HEK293 (cell line): ENCODE data around the gene EHD1.

Experiments used
- CTCF ChIA-PET: fragments of 350-600 bp; formaldehyde crosslinking; extraction: SDS; loops from one replicate; lab custom pipeline; 2021; ENCODE audit warnings: antibody characterized with exemption; lab: Yijun Ruan, JAX
- POLR2A ChIA-PET: fragments of 300-600 bp; formaldehyde crosslinking; extraction: SDS; loops from one replicate; lab custom pipeline; 2020; ENCODE audit warnings: antibody characterized with exemption, inconsistent platforms; lab: Yijun Ruan, JAX
- H3K27ac ChIP-seq: fragments of 200-500 bp; sonication (Bioruptor generic); 2 replicates; pipeline ENCODE4 v1.5.1; 2014; ENCODE audit warnings: low read depth, low read length, control low read depth, inconsistent platforms; ENCODE audit errors: extremely low read depth
- H3K36me3 ChIP-seq, 2 experiments: fragments of 200-500 bp in 1 of 2; sonication (Bioruptor generic) in 1 of 2; 1 replicate in 1 of 2; 2 replicates in 1 of 2; pipeline ENCODE4 v1.5.1; 2014 to 2017; ENCODE audit warnings: inconsistent platforms in 2 of 2, low read length in 2 of 2; ENCODE audit not compliant: control insufficient read depth in 2 of 2, insufficient read depth in 1 of 2
- H3K4me1 ChIP-seq: fragments of 200-500 bp; sonication (Bioruptor generic); 2 replicates; pipeline ENCODE4 v1.5.1; 2014; ENCODE audit warnings: mild to moderate bottlenecking, low read length, inconsistent platforms; ENCODE audit not compliant: control insufficient read depth, insufficient read depth
- H3K4me3 ChIP-seq: 2 replicates; pipeline ENCODE4 v1.5.1; 2011; ENCODE audit warnings: low read depth, mild to moderate bottlenecking, control low read depth, low read length, moderate library complexity
- H3K9me3 ChIP-seq: fragments of 200-500 bp; sonication (Bioruptor generic); 2 replicates; pipeline ENCODE4 v1.5.1; 2014; ENCODE audit warnings: low read depth, low read length, inconsistent platforms; ENCODE audit not compliant: control insufficient read depth, insufficient read depth
- HOXC10 ChIP-seq: sonication (generic); formaldehyde crosslinking; IDR thresholded peaks from 2 replicates; pipeline ENCODE4 v1.8.1; 2023; ENCODE audit warnings: mild to moderate bottlenecking, missing genetic modification reagents
- KLF7 ChIP-seq: fragments of 450-650 bp; formaldehyde crosslinking; IDR thresholded peaks from 2 replicates; pipeline ENCODE4 v1.5.1; 2016; ENCODE audit warnings: missing biosample characterization, missing genetic modification characterization, borderline replicate concordance
- MEIS1 ChIP-seq: sonication (generic); formaldehyde crosslinking; IDR thresholded peaks from 2 replicates; pipeline ENCODE4 v1.8.1; 2022; ENCODE audit warnings: missing genetic modification reagents, mild to moderate bottlenecking, borderline replicate concordance
- PRDM6 ChIP-seq: fragments of 450-650 bp; formaldehyde crosslinking; IDR thresholded peaks from 2 replicates; pipeline ENCODE4 v1.5.1; 2017; ENCODE audit warnings: missing biosample characterization, missing genetic modification characterization
- ZFP37 ChIP-seq: fragments of 450-650 bp; formaldehyde crosslinking; IDR thresholded peaks from 2 replicates; pipeline ENCODE4 v1.5.1; 2016; ENCODE audit warnings: missing biosample characterization, missing genetic modification characterization
- ZIC2 ChIP-seq: fragments of 450-650 bp; formaldehyde crosslinking; IDR thresholded peaks from 2 replicates; pipeline ENCODE4 v1.5.1; 2016; ENCODE audit warnings: missing biosample characterization, missing genetic modification characterization
- ZNF121 ChIP-seq: fragments of 450-650 bp; formaldehyde crosslinking; IDR thresholded peaks from 2 replicates; pipeline ENCODE4 v1.5.1; 2016; ENCODE audit warnings: missing biosample characterization, missing genetic modification characterization
- ZNF146 ChIP-seq: fragments of 450-650 bp; formaldehyde crosslinking; IDR thresholded peaks from 2 replicates; pipeline ENCODE4 v1.5.1; 2016; ENCODE audit warnings: missing biosample characterization, missing genetic modification characterization
- ZNF175 ChIP-seq: fragments of 450-650 bp; formaldehyde crosslinking; IDR thresholded peaks from 2 replicates; pipeline ENCODE4 v1.5.1; 2016; ENCODE audit warnings: missing biosample characterization, missing genetic modification characterization
- ZNF239 ChIP-seq: fragments of 450-650 bp; formaldehyde crosslinking; IDR thresholded peaks from 2 replicates; pipeline ENCODE4 v1.5.1; 2016; ENCODE audit warnings: missing biosample characterization, missing genetic modification characterization
- ZNF24 ChIP-seq: fragments of 450-650 bp; formaldehyde crosslinking; IDR thresholded peaks from 2 replicates; pipeline ENCODE4 v1.5.1; 2016; ENCODE audit warnings: missing biosample characterization, missing genetic modification characterization
- ZNF248 ChIP-seq: fragments of 450-650 bp; formaldehyde crosslinking; IDR thresholded peaks from 2 replicates; pipeline ENCODE4 v1.5.1; 2017; ENCODE audit warnings: missing biosample characterization, missing genetic modification characterization
- ZNF274 ChIP-seq, 2 experiments: fragments of 200-500 bp in 1 of 2; fragments of 450-650 bp in 1 of 2; sonication (Bioruptor generic) in 1 of 2; formaldehyde crosslinking in 1 of 2; IDR thresholded peaks; 2 replicates each; pipeline versions ENCODE4 v1.5.1 to v1.6.1; 2014 to 2016; ENCODE audit warnings: borderline replicate concordance in 1 of 2, inconsistent platforms in 1 of 2, low read length in 1 of 2, missing biosample characterization in 1 of 2, missing genetic modification characterization in 1 of 2
- ZNF292 ChIP-seq: fragments of 450-650 bp; formaldehyde crosslinking; IDR thresholded peaks from 2 replicates; pipeline ENCODE4 v1.5.1; 2016; ENCODE audit warnings: low read depth, missing biosample characterization, missing genetic modification characterization, borderline replicate concordance
- ZNF324 ChIP-seq: fragments of 450-650 bp; formaldehyde crosslinking; IDR thresholded peaks from 2 replicates; pipeline ENCODE4 v1.5.1; 2016; ENCODE audit warnings: missing biosample characterization, missing genetic modification characterization
- ZNF48 ChIP-seq: fragments of 450-650 bp; formaldehyde crosslinking; IDR thresholded peaks from 2 replicates; pipeline ENCODE4 v1.5.1; 2016; ENCODE audit warnings: missing biosample characterization, missing genetic modification characterization
- ZNF530 ChIP-seq: fragments of 450-650 bp; formaldehyde crosslinking; IDR thresholded peaks from 2 replicates; pipeline ENCODE4 v1.5.1; 2016; ENCODE audit warnings: low read depth, missing biosample characterization, missing genetic modification characterization
- ZNF558 ChIP-seq: fragments of 450-650 bp; formaldehyde crosslinking; IDR thresholded peaks from 2 replicates; pipeline ENCODE4 v1.5.1; 2016; ENCODE audit warnings: missing biosample characterization, missing genetic modification characterization
- ZNF560 ChIP-seq: fragments of 450-650 bp; formaldehyde crosslinking; IDR thresholded peaks from 2 replicates; pipeline ENCODE4 v1.5.1; 2017; ENCODE audit warnings: missing biosample characterization, missing genetic modification characterization, borderline replicate concordance
- ZNF571 ChIP-seq: fragments of 450-650 bp; formaldehyde crosslinking; IDR thresholded peaks from 2 replicates; pipeline ENCODE4 v1.5.0; 2017; ENCODE audit warnings: missing biosample characterization, missing genetic modification characterization
- ZNF626 ChIP-seq: fragments of 450-650 bp; sonication (Bioruptor Pico); formaldehyde crosslinking; IDR thresholded peaks from 2 replicates; pipeline ENCODE4 v1.5.1; 2018; ENCODE audit warnings: missing biosample characterization, missing genetic modification characterization, inconsistent platforms
- ZNF654 ChIP-seq: fragments of 450-650 bp; formaldehyde crosslinking; IDR thresholded peaks from 2 replicates; pipeline ENCODE4 v1.5.1; 2016; ENCODE audit warnings: low read depth, missing biosample characterization, missing genetic modification characterization
- TF ChIP-seq, protein P1 (sequence below): fragments of 450-650 bp; formaldehyde crosslinking; IDR thresholded peaks from 2 replicates; pipeline ENCODE4 v1.5.1; 2016; ENCODE audit warnings: missing biosample characterization, missing genetic modification characterization
- TF ChIP-seq, protein P2 (sequence below): fragments of 450-650 bp; formaldehyde crosslinking; IDR thresholded peaks from 2 replicates; pipeline ENCODE4 v1.5.1; 2016; ENCODE audit warnings: missing biosample characterization, missing genetic modification characterization
- TF ChIP-seq, protein P3 (sequence below): fragments of 450-650 bp; formaldehyde crosslinking; optimal IDR thresholded peaks from 2 replicates; pipeline ENCODE3; 2016; ENCODE audit warnings: missing biosample characterization, mild to moderate bottlenecking, missing genetic modification characterization
- TF ChIP-seq, protein P4 (sequence below): fragments of 450-650 bp; formaldehyde crosslinking; IDR thresholded peaks from 2 replicates; pipeline ENCODE4 v1.5.1; 2017; ENCODE audit warnings: missing biosample characterization, missing genetic modification characterization
- TF ChIP-seq, protein P5 (sequence below): fragments of 450-650 bp; formaldehyde crosslinking; IDR thresholded peaks from 2 replicates; pipeline ENCODE4 v1.5.1; 2017; ENCODE audit warnings: missing biosample characterization, mild to moderate bottlenecking, missing genetic modification characterization, moderate library complexity

Gene EHD1

GRCh38 chr11:64846998-64847666 is 31.3 kb downstream of the EHD1 start:
- POLR2A ChIA-PET, result interaction anchor here (0.9 kb wide), 1 partner anchor 46 kb away, joined by 3 read pairs; no protein-coding TSS in a partner anchor
- H3K4me1 ChIP-seq, result no peaks in the 10 kb centered on the region; the same call in 1 of the 2 replicates
- H3K4me3 ChIP-seq, result no peak overlapping the region
- CTCF ChIA-PET, result interaction anchor here (0.6 to 8.0 kb wide), 30 partner anchors 15 to 695 kb away, joined by 3 to 111 read pairs (median 4); partner anchors contain the start of genes ARL2, EHD1, SNX15 and TIGD3
- H3K27ac ChIP-seq, result no peak overlapping the region
- H3K9me3 ChIP-seq, result no peaks in the 10 kb centered on the region
- no peaks in the 10 kb centered on the region for H3K36me3 ChIP-seq
- TF ChIP-seq, protein P1, sequence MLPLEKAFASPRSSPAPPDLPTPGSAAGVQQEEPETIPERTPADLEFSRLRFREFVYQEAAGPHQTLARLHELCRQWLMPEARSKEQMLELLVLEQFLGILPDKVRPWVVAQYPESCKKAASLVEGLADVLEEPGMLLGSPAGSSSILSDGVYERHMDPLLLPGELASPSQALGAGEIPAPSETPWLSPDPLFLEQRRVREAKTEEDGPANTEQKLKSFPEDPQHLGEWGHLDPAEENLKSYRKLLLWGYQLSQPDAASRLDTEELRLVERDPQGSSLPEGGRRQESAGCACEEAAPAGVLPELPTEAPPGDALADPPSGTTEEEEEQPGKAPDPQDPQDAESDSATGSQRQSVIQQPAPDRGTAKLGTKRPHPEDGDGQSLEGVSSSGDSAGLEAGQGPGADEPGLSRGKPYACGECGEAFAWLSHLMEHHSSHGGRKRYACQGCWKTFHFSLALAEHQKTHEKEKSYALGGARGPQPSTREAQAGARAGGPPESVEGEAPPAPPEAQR (tag by site-specific recombination), result no peak
- TF ChIP-seq ZNF571 (tag by site-specific recombination), result no peak
- no peak for TF ChIP-seq ZNF146 (tag by site-specific recombination)
- TF ChIP-seq ZNF175 (tag by site-specific recombination), result no peak
- TF ChIP-seq ZNF292, result no peak
- no peak for TF ChIP-seq ZNF530
- TF ChIP-seq, protein P2, sequence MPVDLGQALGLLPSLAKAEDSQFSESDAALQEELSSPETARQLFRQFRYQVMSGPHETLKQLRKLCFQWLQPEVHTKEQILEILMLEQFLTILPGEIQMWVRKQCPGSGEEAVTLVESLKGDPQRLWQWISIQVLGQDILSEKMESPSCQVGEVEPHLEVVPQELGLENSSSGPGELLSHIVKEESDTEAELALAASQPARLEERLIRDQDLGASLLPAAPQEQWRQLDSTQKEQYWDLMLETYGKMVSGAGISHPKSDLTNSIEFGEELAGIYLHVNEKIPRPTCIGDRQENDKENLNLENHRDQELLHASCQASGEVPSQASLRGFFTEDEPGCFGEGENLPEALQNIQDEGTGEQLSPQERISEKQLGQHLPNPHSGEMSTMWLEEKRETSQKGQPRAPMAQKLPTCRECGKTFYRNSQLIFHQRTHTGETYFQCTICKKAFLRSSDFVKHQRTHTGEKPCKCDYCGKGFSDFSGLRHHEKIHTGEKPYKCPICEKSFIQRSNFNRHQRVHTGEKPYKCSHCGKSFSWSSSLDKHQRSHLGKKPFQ (tag by site-specific recombination), result no peak
- no peak; the same call in 1 of the 2 replicates for TF ChIP-seq KLF7 (tag by site-specific recombination)
- no peak for TF ChIP-seq ZNF324 (tag by site-specific recombination)
- TF ChIP-seq, protein P3, sequence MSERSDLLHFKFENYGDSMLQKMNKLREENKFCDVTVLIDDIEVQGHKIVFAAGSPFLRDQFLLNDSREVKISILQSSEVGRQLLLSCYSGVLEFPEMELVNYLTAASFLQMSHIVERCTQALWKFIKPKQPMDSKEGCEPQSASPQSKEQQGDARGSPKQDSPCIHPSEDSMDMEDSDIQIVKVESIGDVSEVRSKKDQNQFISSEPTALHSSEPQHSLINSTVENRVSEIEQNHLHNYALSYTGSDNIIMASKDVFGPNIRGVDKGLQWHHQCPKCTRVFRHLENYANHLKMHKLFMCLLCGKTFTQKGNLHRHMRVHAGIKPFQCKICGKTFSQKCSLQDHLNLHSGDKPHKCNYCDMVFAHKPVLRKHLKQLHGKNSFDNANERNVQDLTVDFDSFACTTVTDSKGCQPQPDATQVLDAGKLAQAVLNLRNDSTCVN (tag by site-specific recombination), result no peak
- TF ChIP-seq PRDM6 (tag by site-specific recombination), result no peak
- TF ChIP-seq ZIC2, result no peak
- TF ChIP-seq ZNF239 (tag by site-specific recombination), result no peak
- TF ChIP-seq ZFP37, result no peak
- TF ChIP-seq ZNF48, result no peak
- TF ChIP-seq, protein P4, sequence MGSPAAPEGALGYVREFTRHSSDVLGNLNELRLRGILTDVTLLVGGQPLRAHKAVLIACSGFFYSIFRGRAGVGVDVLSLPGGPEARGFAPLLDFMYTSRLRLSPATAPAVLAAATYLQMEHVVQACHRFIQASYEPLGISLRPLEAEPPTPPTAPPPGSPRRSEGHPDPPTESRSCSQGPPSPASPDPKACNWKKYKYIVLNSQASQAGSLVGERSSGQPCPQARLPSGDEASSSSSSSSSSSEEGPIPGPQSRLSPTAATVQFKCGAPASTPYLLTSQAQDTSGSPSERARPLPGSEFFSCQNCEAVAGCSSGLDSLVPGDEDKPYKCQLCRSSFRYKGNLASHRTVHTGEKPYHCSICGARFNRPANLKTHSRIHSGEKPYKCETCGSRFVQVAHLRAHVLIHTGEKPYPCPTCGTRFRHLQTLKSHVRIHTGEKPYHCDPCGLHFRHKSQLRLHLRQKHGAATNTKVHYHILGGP (tag by site-specific recombination), result no peak
- no peak for TF ChIP-seq ZNF24 (tag by site-specific recombination)
- no peak for TF ChIP-seq ZNF558 (tag by site-specific recombination)
- TF ChIP-seq MEIS1, result no peak
- TF ChIP-seq ZNF626, result no peak
- TF ChIP-seq ZNF560 (tag by site-specific recombination), result no peak
- no peak for TF ChIP-seq ZNF248 (tag by site-specific recombination)
- no peak for TF ChIP-seq HOXC10 (CRISPR knock-in tag)
- TF ChIP-seq ZNF274 (IDR thresholded peaks at IDR 0.05; ENCODE audit: low read length), result no peak
- no peak for TF ChIP-seq ZNF274 (tag by site-specific recombination; IDR thresholded peaks at IDR 0.05; ENCODE audit: borderline replicate concordance)
- no peak for TF ChIP-seq ZNF121
- TF ChIP-seq, protein P5, sequence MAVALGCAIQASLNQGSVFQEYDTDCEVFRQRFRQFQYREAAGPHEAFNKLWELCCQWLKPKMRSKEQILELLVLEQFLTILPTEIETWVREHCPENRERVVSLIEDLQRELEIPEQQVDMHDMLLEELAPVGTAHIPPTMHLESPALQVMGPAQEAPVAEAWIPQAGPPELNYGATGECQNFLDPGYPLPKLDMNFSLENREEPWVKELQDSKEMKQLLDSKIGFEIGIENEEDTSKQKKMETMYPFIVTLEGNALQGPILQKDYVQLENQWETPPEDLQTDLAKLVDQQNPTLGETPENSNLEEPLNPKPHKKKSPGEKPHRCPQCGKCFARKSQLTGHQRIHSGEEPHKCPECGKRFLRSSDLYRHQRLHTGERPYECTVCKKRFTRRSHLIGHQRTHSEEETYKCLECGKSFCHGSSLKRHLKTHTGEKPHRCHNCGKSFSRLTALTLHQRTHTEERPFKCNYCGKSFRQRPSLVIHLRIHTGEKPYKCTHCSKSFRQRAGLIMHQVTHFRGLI (tag by site-specific recombination), result no peak
- peak; percentile 94 for TF ChIP-seq ZNF654 (tag by site-specific recombination)
